ENCODE data around the gene ALDH1L1.

Gene ALDH1L1

GRCh38 chr3:126154391-126155279 is 25.8 kb downstream of the ALDH1L1 start:
- no peak for DNase-seq (ENCODE audit: low spot score)

GRCh38 chr3:126153695-126154360 is 26.6 kb downstream of the ALDH1L1 start:
- DNase-seq (ENCODE audit: low spot score): no peak

GRCh38 chr3:126152901-126153694 is 27.3 kb downstream of the ALDH1L1 start:
- no peak for DNase-seq (ENCODE audit: low spot score)

DNA sequence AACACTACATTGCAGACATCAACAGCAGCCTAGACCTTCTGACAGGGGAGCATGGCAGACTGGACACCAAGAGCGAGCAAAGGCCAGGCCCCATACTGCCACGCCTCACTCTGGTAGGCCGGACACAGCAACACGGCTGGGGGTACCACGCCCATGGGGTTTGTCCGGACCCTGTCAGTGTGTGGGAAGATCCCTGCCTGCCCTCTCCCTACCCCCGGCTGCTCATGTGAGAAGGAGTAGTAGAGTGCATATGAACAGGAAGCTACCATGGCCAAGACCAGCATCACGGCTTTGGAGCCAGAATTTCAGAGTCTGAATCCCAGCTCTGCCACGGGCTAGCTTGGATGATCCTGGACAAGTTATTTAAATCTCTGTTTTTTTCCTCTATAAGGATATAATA is 27.9 kb downstream of the ALDH1L1 start:
- DNase-seq (ENCODE audit: low spot score): no peak

DNA sequence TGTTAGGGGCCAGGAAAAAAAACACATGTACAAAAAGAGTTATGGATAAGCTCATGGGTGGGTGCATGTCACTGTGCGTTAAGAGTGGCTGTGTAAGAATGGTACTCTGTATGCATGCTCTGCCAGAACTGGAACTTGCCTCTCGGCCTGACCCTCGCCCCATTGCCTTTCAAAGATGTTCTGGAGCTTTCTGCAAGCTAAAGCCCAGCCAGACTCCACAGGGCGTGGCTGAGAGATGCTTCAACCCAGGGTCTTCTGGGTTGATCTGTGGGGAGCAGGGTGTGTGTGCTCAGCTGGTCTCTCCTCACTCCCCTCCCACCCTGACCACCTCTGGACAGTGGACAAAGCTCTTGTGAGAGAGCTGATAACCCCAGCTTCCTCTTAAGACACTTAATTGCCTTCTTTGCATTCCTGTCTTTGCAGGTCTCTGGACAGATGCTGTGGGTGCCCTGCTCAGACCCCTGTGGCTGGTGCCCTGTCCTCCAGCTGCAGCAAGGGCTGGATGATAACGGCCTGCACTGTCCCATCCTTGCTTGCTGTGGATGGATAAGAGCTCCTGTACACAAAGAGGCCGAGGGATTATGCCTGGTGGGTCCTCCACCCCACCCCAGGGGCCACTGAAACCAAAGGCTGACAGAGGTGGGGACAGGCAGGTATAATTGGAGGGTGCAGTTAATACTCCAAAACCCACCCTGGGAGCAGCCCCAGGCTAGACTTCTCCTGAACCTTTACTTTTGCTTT is 28.7 kb downstream of the ALDH1L1 start:
- DNase-seq (ENCODE audit: low spot score): no peak

DNA sequence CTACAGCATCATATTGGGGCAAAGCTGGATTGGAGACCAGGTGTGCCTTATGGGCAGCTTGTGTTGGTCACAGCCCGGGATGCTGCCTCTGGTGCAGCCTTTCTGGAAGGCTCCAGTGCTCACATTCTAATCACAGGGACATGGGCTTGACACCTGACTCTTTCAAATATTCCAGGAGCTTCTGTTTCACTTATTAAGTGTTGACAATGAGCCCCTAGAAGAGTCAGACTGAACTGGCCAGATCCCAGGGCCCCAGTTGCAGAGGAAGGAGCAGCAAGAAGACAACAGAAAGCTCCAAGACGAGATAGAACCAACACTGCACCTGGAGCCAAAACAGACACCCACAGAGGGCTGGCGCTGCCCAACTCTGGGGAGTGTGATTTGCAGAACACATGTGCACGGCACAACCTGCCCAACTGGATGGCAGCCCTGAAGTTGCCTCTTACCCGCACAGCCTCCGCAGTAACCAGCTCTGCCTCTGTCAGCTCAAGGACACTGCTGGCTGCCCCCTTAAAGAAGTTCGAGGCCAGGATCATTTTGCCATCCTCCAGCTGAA is 30.3 kb downstream of the ALDH1L1 start:
- DNase-seq (ENCODE audit: low spot score): no peak

- no peak for DNase-seq (ENCODE audit: low spot score)
Measured at GRCh38 chr3:126149256-126149902, 31.0 kb downstream of the ALDH1L1 start.

GRCh38 chr3:126147932-126148683 is 32.3 kb downstream of the ALDH1L1 start:
- no peak for DNase-seq (ENCODE audit: low spot score)

- no peak for DNase-seq (ENCODE audit: low spot score)
Measured at GRCh38 chr3:126147147-126147931, 33.0 kb downstream of the ALDH1L1 start.

- no peak for DNase-seq (ENCODE audit: low spot score)
Measured at GRCh38 chr3:126146525-126147146, 33.8 kb downstream of the ALDH1L1 start.

DNA sequence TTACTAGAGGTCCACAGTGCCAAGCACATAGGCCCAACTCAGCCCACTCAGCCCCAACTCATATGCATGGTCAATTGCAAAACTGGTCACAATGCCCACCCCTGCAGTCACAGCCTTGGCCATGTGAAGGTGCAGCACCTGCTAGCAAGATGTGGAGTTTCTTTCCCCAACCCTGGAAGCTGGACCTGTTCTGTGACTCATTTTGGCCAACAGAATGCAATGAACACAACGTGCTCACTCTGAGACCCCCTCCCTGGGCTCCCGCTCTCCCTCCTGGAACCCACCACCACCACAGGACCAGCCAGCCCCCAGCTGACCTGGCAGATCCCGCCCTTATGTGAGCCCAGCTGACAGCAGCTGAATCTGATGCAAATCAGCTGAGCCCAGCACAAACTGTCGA is 34.4 kb downstream of the ALDH1L1 start:
- no peak for DNase-seq (ENCODE audit: low spot score)

GRCh38 chr3:126142652-126143051 is 37.7 kb downstream of the ALDH1L1 start:
- DNase-seq (ENCODE audit: low spot score): no peak

GRCh38 chr3:126137490-126138130 is 42.8 kb downstream of the ALDH1L1 start:
- DNase-seq (ENCODE audit: low spot score): no peak

- no peak for DNase-seq (ENCODE audit: low spot score)
Measured at GRCh38 chr3:126136428-126137220, 43.8 kb downstream of the ALDH1L1 start.

GRCh38 chr3:126135406-126136076 is 44.8 kb downstream of the ALDH1L1 start:
- no peak for DNase-seq (ENCODE audit: low spot score)

DNA sequence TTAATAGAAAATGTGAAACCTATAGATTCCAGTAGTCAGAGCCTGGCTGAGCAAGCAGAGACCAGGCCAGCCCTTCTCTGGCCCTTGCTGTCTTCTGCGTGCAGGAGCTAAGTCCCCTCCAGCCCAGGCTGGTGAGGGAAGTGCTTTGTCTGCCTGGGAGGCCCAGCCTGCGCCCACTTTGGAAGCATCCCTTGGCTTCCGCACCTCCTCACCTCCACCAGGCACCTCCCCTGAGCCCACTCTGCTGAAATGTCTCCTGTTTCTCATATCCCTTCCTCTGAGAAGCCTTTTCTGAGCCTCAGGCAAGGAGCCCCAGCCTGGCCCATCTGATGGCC is 45.3 kb downstream of the ALDH1L1 start:
- DNase-seq (ENCODE audit: low spot score): no peak

All from RKO (cell line).